ENCODE results near the gene CACNA1I.

DNA sequence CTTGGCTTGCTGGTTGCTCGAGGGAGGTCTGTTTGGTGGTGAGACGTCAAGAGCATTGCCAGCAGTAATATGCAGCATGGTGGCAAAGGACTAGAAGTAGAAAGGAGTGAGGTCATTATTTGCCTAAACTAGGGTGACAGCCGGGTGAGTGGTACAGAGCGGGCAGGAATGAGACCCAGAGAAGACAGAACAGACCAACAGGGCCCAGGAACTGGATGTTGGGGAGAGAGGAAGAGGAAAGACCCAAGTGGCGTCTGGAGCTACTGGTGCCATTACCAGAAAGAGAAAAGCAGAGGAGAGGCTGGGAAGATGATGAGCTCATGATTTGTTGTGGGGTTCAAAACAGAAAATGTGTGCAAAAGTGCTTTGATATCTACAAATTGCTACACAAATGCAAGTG lies 164.3 kb downstream of the CACNA1I start:
- TF ChIP-seq, protein P1, sequence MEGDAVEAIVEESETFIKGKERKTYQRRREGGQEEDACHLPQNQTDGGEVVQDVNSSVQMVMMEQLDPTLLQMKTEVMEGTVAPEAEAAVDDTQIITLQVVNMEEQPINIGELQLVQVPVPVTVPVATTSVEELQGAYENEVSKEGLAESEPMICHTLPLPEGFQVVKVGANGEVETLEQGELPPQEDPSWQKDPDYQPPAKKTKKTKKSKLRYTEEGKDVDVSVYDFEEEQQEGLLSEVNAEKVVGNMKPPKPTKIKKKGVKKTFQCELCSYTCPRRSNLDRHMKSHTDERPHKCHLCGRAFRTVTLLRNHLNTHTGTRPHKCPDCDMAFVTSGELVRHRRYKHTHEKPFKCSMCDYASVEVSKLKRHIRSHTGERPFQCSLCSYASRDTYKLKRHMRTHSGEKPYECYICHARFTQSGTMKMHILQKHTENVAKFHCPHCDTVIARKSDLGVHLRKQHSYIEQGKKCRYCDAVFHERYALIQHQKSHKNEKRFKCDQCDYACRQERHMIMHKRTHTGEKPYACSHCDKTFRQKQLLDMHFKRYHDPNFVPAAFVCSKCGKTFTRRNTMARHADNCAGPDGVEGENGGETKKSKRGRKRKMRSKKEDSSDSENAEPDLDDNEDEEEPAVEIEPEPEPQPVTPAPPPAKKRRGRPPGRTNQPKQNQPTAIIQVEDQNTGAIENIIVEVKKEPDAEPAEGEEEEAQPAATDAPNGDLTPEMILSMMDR (IDR thresholded peaks at IDR 0.05): no peak
- TF ChIP-seq POLR2A (IDR thresholded peaks at IDR 0.05): no peak
